NCI-H2227 treated with DMSO at 0.1 percent for 48 hours (cell line): ENCODE results near the gene ZNRF1.
"Not testable (repeated sequence)": the region's sequence is repeated elsewhere in the genome, so short reads cannot be mapped to it uniquely, and the experiment has no call there.

Source experiments
- DNase-seq: peaks from one replicate; lab custom pipeline; 2025; lab: John Stamatoyannopoulos, UW

Gene ZNRF1

DNA sequence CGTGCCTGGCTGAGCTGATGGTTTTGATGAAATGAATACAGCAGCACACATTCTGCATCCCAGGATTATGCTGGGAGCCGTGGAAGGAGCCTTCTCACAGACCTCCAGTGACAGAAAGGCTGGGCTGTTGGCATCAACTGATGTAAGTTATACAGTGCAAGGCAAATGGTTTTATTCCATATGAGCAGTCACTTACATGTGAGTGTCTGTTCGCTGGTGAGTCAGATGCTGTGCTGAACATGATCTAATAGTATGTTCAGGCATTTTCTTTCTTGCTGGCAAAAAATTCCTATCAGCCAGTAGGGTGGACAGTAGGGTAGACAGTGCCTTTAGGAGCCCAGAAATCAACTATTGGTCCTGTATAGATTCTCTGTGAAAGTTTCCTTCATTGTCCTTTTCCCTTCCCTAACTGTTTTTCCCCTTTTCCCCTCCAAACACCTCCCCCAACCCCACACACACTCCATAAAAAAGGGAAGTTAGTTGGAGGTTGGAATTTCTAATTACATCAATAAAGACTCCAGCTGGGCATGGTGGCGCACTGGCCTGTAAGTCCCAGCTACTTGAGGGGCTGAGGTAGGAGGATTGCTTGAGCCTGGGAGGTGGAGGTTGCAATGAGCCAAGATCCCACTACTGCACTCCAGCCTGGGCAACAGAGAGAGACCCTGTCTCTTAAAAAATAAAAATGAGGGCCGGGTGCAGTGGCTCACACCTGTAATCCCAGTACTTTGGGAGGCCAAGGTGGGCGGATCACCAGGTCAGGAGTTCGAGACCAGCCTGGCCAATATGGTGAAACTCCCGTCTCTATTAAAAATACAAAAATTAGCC, 81.6 kb downstream of the ZNRF1 start:
- no peak for DNase-seq

GRCh38 chr16:75081179-75081859, 82.5 kb downstream of the ZNRF1 start:
- DNase-seq: no peak

DNA sequence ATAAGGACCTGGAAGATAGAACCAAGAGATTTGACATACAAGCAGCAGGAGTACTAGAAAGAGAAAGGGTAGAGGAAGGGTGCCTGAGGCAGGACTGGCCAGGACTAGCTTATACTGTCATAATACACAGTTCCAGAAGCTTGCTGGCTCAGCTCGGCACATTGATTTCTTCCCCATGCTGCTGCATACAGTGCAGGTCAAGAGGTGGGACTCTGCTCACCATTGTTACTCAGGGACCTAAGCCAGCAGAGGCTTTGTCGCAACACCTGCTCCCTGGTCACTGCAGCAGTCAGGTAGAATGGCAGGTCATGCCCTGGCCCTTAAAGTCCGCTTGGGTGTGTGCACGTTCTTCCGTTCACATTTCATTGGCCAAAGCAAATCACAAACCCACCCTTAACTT, 85.0 kb downstream of the ZNRF1 start:
- no peak for DNase-seq

DNA sequence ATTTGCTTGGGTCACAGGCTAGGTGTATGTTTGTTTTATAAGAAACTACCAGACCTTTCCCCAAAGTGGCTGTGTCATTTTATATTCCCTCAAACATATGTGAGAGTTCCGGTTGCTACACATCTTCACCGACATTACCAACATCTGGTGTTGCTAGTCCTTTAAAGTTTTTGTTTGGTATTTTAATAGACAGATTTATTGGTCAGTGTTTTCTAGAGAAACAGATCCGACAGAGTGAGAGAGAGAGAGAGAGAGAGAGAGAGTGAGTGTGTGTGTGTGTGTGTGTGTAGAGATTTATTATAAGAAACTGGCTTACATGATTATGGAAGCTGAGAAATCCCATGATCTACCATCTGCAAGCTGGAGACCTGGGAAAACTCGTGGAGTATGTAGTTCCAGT, 86.7 kb downstream of the ZNRF1 start:
- DNase-seq: no peak

DNA sequence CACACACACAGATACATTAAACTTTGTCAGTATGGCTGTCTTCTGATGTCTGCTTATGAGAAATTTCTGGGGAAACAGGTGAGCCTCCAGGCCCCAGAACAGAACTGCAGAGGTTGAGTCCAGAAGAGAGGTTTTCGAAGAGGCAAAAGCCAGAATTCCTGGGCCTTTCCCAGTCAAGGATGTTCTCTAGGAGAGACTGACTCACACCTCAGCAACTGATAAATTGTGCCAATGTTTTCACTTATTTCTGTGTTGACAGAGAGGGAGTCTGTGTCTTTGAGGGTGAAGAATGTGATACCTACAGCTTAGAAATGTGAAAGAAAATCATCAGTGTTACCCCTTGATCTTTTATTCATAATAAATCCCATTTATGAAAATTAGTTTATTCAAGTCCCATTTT, 87.5 kb downstream of the ZNRF1 start:
- DNase-seq: no peak

GRCh38 chr16:75086688-75087374, 88.0 kb downstream of the ZNRF1 start:
- DNase-seq: no peak

DNA sequence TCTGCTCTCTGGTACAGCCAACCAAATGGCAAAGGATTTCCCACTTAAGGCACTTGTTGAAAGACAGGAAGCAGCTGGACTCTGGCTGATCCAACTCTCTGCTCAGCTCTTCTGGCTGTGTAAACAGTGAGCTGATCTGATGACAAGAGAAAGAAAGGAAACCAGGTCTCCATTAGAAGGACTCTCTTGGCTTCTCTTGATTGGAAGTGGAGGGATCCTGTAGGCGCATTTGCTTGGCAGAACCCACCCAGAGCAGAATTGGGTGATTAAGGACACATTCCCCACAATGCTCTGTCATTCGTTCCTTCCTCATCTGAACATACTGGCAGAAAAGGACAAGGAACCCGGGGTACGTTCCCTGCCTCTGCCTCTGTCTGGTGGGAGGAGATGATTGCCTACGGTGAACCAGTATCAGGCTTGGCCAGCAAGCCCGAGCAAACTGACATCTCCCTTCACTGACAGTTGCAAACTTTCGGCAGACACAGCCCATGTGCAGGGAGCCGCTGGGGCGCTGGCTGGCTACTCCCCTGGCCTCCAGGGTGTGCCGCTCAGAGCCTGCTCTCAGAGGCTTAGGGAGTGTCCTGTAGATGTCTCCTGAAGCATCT, 88.7 kb downstream of the ZNRF1 start:
- no peak for DNase-seq

GRCh38 chr16:75088216-75088615, 89.4 kb downstream of the ZNRF1 start:
- DNase-seq: no peak

- DNase-seq: no peak
Measured at GRCh38 chr16:75088934-75089333, 90.1 kb downstream of the ZNRF1 start.

- DNase-seq: no peak
Measured at GRCh38 chr16:75089486-75090202, 90.8 kb downstream of the ZNRF1 start.

DNA sequence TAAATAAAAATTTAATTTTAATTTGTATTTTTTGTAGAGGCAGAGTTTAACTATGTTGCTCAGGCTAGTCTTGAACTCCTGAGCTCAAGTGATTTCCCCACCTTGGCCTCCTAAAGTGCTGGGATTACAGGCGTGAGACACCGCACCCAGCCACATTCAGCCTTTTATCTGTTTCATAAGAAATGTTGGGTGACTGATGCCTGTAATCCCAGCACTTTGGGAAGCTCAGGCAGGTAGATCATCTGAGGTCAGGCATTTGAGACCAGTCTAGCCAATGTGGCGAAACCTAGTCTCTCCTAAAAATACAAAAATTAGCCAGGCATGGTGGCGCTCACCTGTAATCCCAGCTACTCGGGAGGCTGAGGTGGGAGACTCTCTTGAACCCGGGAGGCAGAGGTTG, 92.1 kb downstream of the ZNRF1 start:
- DNase-seq: not testable (repeated sequence)

DNA sequence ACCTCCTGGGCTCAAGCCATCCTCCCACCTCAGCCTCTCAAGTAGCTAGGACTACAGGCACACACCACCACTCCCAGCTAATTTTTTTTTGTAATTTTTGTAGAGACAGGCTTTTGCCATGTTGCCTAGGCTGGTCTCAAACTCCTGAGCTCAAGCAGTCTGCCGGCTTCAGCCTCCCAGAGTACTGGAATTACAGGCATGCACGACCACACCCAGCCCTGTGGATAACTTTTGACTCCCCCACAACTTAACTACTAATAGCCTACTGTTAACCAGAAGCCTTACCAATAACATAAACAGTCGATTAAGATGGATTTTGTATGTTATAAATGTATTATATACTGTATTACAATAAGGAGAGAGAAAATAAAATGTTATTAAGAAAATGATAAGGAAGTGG, 92.8 kb downstream of the ZNRF1 start:
- not testable (repeated sequence) for DNase-seq

DNA sequence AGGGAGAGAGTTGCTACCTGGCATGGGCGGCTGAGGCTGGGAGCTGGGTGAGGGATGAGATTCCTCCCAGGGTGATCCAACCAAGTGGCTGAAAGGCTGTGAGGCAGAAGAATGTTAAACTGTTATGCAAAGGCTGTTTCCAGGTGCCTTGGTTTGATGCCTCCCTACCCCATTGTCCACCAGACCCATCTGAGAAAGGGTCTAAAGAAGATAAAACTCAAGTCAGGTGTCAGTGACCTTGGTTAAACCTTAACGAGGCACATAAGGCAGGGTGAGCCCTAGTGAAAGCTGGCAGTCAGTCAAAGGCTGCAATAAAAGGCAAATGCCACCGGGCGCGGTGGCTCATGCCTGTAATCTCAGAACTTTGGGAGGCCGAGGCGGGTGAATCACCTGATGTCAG, 94.0 kb downstream of the ZNRF1 start:
- no peak for DNase-seq

GRCh38 chr16:75093598-75094540, 95.0 kb downstream of the ZNRF1 start:
- no peak for DNase-seq

DNA sequence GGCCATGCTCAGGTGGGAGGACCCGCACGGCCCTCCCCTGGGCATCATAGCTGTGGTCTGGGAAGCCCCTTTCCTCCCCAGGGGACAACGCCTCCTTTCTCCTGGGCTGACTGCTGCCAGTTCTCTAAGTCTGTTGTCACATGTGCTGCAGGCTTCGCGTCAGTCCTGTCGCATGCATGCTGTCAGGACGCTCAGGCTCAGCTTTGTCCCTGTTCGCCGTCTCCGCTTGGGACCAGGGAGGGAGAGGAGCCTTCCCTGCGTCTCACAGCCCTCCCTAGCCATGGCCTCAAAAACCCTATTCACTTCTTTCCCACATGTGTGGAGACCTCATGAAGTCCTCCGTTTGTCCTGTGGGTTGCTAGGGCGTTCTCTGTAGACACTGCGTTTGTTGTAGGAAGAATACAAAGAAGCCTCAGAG, 96.4 kb downstream of the ZNRF1 start:
- DNase-seq: no peak

- no peak for DNase-seq
Measured at GRCh38 chr16:75096656-75097055, 97.8 kb downstream of the ZNRF1 start.

GRCh38 chr16:75097191-75097761, 98.5 kb downstream of the ZNRF1 start:
- no peak for DNase-seq

GRCh38 chr16:75097941-75098901, 99.4 kb downstream of the ZNRF1 start:
- DNase-seq: no peak

DNA sequence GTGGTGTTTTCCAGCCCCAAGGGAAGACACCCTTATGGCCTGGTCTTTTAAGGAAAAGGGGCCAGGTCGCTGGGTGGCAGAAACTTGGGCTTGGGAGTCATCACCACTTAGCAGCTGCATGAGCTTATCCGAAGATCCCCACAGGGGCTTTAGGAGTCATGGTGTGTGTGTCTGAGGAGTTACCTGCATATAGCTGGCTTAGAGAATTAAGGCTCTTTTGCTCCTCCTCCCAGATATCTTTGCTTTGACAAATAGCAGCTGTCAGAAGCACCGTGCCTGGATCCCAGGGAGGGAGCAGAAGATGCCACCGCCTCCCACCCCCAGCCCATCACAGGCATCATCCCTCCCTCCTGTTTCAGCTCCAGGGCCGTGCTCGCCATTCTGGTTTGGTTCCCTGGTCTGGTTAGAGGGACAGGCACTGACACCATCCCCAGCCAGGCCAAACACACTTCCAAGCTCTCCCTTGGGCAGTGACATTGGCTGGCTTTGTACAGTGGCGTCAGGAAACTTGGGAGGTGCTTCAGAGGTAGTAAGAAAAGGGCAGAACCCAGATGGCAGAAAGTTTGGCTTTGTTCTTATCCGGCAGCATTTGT, 100.3 kb downstream of the ZNRF1 start:
- no peak for DNase-seq
